ENCODE measurements around the gene ULK4. TPM values are rescaled to one million over a fixed set of nuclear protein-coding genes. Genes with fewer than 3 reads are reported as not detected.

The ULK4 gene
- total and polyA plus RNA-seq, 9 of the 15 experiments (the other 6 are each of a cell fraction or from before 2014, with no cell fraction given) = 3.0 to 5.9 (median 3.5) TPM

DNA sequence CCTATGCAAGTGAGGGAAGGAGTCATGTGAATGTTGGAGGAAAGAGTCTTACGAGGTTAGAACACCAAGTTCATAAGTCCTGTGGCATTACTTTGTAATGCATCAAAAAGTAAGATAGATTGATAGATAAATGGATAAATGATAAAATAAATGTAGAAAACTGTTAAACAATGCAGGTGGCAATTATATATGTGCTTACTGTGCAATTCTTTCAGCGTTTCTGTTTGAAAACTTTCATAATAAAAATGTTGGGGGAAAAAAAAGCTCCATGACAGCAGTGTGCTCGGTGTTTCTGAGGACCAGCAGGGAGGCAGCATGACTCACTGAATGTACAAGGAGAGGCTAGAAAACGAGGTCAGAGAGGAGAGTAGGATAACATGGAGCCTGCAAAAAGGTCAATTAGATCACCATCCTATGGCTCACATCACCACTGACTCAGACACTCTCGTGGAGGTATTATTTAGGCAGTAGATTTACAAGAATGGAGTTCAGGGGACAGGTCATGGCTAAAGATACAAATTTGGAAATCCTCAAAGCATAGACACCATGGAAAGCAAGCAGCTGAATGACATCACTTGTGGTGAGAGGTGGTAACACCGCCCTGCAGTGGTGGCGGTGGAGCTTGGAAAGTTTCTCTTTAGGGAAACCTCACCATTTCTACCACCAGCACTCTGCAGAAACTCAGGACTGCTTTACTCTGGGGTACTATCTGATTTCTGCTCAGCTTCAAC, 542.8 kb downstream of the ULK4 start (continued):
- TF ChIP-seq, protein P1, sequence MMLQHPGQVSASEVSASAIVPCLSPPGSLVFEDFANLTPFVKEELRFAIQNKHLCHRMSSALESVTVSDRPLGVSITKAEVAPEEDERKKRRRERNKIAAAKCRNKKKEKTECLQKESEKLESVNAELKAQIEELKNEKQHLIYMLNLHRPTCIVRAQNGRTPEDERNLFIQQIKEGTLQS (IDR thresholded peaks at IDR 0.05) = peak; percentile 47
- TF ChIP-seq, protein P1 (CRISPR knock-in tag; conservative IDR thresholded peaks at IDR 0.05) = no peak

DNA sequence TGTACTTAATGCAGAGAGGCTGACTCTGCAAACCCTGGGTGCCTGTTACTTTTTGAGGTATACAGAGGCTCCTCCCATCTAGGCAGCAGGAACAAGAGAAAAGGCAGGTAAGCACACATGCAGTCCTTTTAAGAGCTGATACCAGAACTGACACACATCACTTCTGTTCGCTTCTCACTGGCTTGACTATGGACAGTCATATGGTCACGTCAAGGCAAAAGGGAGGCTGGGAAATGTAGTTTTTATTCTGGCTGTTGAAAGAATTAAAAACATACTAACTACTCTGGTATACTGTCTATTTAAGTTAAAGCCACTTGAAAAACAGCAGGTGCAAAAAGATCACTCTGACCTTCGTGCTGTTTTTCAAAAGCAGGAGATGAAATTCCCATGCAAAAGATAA, 544.3 kb downstream of the ULK4 start:
- Histone ChIP-seq H3K27ac (ENCODE audit: extremely low read depth, low read depth, low read length) (no peak overlapping the region), H3K79me2 (ENCODE audit: control insufficient read depth, insufficient read depth, low read length) (no peaks in the 10 kb centered on the region), H3K27me3 (ENCODE audit: control insufficient read depth in 2 of 2, insufficient read depth in 2 of 2, low read length in 2 of 2) (peaks cover 2 to 11% of the 10 kb centered on the region in 2 experiments; a peak in 1 of 5 replicates), H3K4me1 (replicated peaks in 1 of 2; ENCODE audit: control insufficient read depth in 2 of 2, insufficient read depth in 2 of 2, low read length in 2 of 2) (no peaks in the 10 kb centered on the region), H3K4me2 (ENCODE audit: insufficient read depth, low read length) (no peak overlapping the region), H3K9me3 (replicated peaks; ENCODE audit: control insufficient read depth, insufficient read depth, low read depth, low read length) (no peaks in the 10 kb centered on the region), H3K9me1 (ENCODE audit: control insufficient read depth, insufficient read depth, low read length) (no peaks in the 10 kb centered on the region), H2AFZ (ENCODE audit: low read depth, low read length) (no peak overlapping the region), H3K36me3 (ENCODE audit: control insufficient read depth, insufficient read depth, low read length) (no peaks in the 10 kb centered on the region), H3K4me3 (no peak overlapping the region), H3K9ac (ENCODE audit: insufficient read depth in 1 of 2, low read depth in 2 of 2, low read length in 2 of 2) (no peak overlapping the region), H4K20me1 (replicated peaks; ENCODE audit: control insufficient read depth, insufficient read depth, low read length) (no peaks in the 10 kb centered on the region)
- FAIRE-seq (no peak), DNase-seq (ENCODE audit: extremely low read depth in 1 of 4, low spot score in 3 of 4) (no peak), ATAC-seq (0 out of 3 replicates have a peak, but pooled peaks have one; percentile 38)
- in situ Hi-C loops (cut with MboI) = no loop called here
- 1% methylated on average over 3 of the region's 3 CpGs for WGBS (ENCODE audit: insufficient coverage, low coverage, missing lambda C conversion rate)
- no TSS peak for BruUV-seq (replicated peaks)
- POLR2A ChIA-PET = interaction anchor here (0.8 kb wide), 1 partner anchor 8 kb away, joined by 3 read pairs; no protein-coding TSS in a partner anchor
- CTCF ChIA-PET (ENCODE audit: low intra/inter-chr PET ratio) = no interaction called here
- TF ChIP-seq SREBF2 (CRISPR knock-in tag; IDR thresholded peaks at IDR 0.05) (no peak), CTBP1 (IDR thresholded peaks at IDR 0.05; ENCODE audit: borderline replicate concordance) (no peak), HCFC1 (IDR thresholded peaks at IDR 0.05; ENCODE audit: low read depth, low read length) (peak; percentile 56), NR2C2 (CRISPR knock-in tag; IDR thresholded peaks at IDR 0.05) (no peak), NR2C2 (tag; IDR thresholded peaks at IDR 0.05) (no peak), CREM (IDR thresholded peaks at IDR 0.05; ENCODE audit: low read depth) (0 out of 2 replicates have a peak, but pooled peaks have one; percentile 17), HLTF (IDR thresholded peaks at IDR 0.05) (no peak), ZNF785 (CRISPR knock-in tag; IDR thresholded peaks at IDR 0.05) (no peak), HOXB6 (CRISPR knock-in tag; IDR thresholded peaks at IDR 0.05; ENCODE audit: borderline replicate concordance) (no peak), HEY1 (CRISPR knock-in tag; IDR thresholded peaks at IDR 0.05; ENCODE audit: borderline replicate concordance) (no peak), RBM17 (IDR thresholded peaks at IDR 0.05; ENCODE audit: borderline replicate concordance, low read depth, low read length) (no peak)
- TF ChIP-seq, protein P1 (IDR thresholded peaks at IDR 0.05) = no peak
- TF ChIP-seq, protein P1 (CRISPR knock-in tag; conservative IDR thresholded peaks at IDR 0.05) = no peak
- intact Hi-C loops (cut with micrococcal nuclease) = no loop called here

All from K562 (cell line).